DND-41 (cell line): ENCODE results near the gene SDCCAG8.

Source experiments
- EZH2 ChIP-seq: IDR thresholded peaks from 3 replicates; pipeline ENCODE4 v1.6.1; 2012; ENCODE audit warnings: borderline replicate concordance, low read depth, mild to moderate bottlenecking, moderate library complexity, low read length, inconsistent platforms; ENCODE audit not compliant: severe bottlenecking
- TF ChIP-seq, protein P1 (sequence below): IDR thresholded peaks from 2 replicates; pipeline ENCODE4 v1.5.1; 2012; ENCODE audit warnings: borderline replicate concordance, low read length, moderate library complexity, mild to moderate bottlenecking; ENCODE audit not compliant: poor library complexity, severe bottlenecking; ENCODE audit errors: extremely low read depth

DNA sequence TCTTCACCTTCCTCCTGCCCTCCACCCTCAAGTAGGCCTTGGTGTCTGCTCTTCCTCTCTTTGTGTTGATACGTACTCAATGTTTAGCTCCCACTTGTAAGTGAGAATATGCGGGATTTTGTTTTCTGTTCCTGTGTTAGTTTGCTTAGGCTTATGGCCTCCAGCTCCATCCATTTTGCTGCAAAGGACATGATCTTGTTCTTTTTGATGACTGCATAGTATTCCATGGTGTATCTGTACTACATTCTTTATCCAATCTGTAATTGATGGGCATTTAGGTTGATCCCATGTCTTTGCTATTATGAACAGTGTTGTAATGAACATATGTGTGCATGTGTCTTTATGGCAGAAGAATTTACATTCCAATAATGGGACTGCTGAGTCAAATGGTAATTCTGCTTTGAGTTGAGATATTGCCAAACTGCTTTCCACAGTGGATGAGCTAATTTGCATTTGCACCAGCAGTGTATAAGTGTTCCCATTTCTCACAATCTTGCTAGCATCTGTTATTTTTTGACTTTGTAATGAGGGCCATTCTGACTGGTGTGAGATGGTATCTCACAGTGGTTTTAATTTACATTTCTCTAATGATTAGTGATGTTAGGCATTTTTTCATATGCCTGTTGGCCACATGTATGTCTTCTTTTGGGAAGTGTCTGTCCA, 272.7 kb downstream of the SDCCAG8 start:
- TF ChIP-seq, protein P1, sequence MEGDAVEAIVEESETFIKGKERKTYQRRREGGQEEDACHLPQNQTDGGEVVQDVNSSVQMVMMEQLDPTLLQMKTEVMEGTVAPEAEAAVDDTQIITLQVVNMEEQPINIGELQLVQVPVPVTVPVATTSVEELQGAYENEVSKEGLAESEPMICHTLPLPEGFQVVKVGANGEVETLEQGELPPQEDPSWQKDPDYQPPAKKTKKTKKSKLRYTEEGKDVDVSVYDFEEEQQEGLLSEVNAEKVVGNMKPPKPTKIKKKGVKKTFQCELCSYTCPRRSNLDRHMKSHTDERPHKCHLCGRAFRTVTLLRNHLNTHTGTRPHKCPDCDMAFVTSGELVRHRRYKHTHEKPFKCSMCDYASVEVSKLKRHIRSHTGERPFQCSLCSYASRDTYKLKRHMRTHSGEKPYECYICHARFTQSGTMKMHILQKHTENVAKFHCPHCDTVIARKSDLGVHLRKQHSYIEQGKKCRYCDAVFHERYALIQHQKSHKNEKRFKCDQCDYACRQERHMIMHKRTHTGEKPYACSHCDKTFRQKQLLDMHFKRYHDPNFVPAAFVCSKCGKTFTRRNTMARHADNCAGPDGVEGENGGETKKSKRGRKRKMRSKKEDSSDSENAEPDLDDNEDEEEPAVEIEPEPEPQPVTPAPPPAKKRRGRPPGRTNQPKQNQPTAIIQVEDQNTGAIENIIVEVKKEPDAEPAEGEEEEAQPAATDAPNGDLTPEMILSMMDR: no peak
- TF ChIP-seq EZH2: no peak
